DND-41 (cell line): ENCODE measurements around the gene CEP295NL.

ENCODE experiments used
- ATAC-seq: fragments of 200-7000 bp; cut with Tn5 transposase; 3 replicates; pipeline ENCODE4 v1.9.1; 2021; ENCODE audit warnings: low read depth; ENCODE audit not compliant: insufficient read depth
- DNase-seq: peaks from one replicate; pipeline ENCODE4 v3.0.0-alpha.2; 2020
- H2AFZ ChIP-seq: 2 replicates; pipeline ENCODE4 v1.6.0; 2012; ENCODE audit warnings: low read depth, low read length
- H3K27ac ChIP-seq: 2 replicates; pipeline ENCODE4 v1.5.1; 2012; ENCODE audit warnings: low read length, inconsistent platforms
- H3K27me3 ChIP-seq: fragments of 200-600 bp; sonication (generic); 2 replicates; pipeline ENCODE4 v1.6.0; 2012; ENCODE audit warnings: low read length, mild to moderate bottlenecking, inconsistent platforms; ENCODE audit not compliant: insufficient read depth, poor library complexity
- H3K36me3 ChIP-seq: 2 replicates; pipeline ENCODE4 v1.5.1; 2012; ENCODE audit warnings: low read length, inconsistent platforms; ENCODE audit not compliant: insufficient read depth
- H3K4me1 ChIP-seq: 2 replicates; pipeline ENCODE4 v1.5.1; 2012; ENCODE audit warnings: mild to moderate bottlenecking, low read length; ENCODE audit not compliant: insufficient read depth
- H3K4me2 ChIP-seq: 2 replicates; pipeline ENCODE4 v1.6.0; 2012; ENCODE audit warnings: mild to moderate bottlenecking, moderate library complexity, low read length, inconsistent platforms; ENCODE audit not compliant: insufficient read depth
- H3K4me3 ChIP-seq, 2 experiments: fragments of 200-600 bp in 1 of 2; shearing (Covaris generic) in 1 of 2; 2 replicates each; pipeline ENCODE4 v1.5.1; 2012 to 2016; ENCODE audit warnings: inconsistent platforms in 2 of 2, low read length in 2 of 2, mild to moderate bottlenecking in 2 of 2, low read depth in 1 of 2, moderate library complexity in 1 of 2
- H3K79me2 ChIP-seq: 2 replicates; pipeline ENCODE4 v1.6.0; 2012; ENCODE audit warnings: low read length, inconsistent platforms; ENCODE audit not compliant: insufficient read depth
- H3K9ac ChIP-seq: 2 replicates; pipeline ENCODE4 v1.6.0; 2012; ENCODE audit warnings: low read depth, mild to moderate bottlenecking, inconsistent platforms, low read length, moderate library complexity
- H3K9me3 ChIP-seq: 2 replicates; pipeline ENCODE4 v1.5.1; 2012; ENCODE audit warnings: low read length, moderate library complexity, mild to moderate bottlenecking, inconsistent platforms; ENCODE audit not compliant: insufficient read depth, severe bottlenecking
- H4K20me1 ChIP-seq: 2 replicates; pipeline ENCODE4 v1.6.0; 2012; ENCODE audit warnings: low read length; ENCODE audit not compliant: insufficient read depth
- EZH2 ChIP-seq: IDR thresholded peaks from 3 replicates; pipeline ENCODE4 v1.6.1; 2012; ENCODE audit warnings: borderline replicate concordance, low read depth, mild to moderate bottlenecking, moderate library complexity, low read length, inconsistent platforms; ENCODE audit not compliant: severe bottlenecking
- TF ChIP-seq, protein P1 (sequence below): IDR thresholded peaks from 2 replicates; pipeline ENCODE4 v1.5.1; 2012; ENCODE audit warnings: borderline replicate concordance, low read length, moderate library complexity, mild to moderate bottlenecking; ENCODE audit not compliant: poor library complexity, severe bottlenecking; ENCODE audit errors: extremely low read depth

CEP295NL gene

DNA sequence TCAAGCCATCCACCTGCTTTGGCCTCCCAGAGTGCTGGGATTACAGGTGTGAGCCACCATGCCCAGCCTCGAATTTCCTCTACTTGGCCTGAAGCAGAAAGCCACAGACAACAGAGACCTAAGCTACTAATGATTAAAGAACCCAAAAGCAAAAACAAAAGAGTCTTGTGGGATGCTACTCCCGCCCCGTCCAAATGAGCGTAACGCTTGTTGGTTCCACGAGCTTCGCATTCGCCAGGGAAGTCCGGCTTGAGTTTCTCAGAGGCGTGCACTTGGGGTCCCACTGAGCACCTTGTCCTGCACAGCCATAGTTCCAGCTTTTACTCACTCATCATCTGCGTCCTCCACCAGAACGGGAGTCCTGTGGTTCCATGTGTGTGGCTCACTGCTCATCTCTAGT lies 16.0 kb downstream of the CEP295NL start:
- no peaks in the 10 kb centered on the region for H3K79me2 ChIP-seq
- no peak overlapping the region for H3K9ac ChIP-seq
- TF ChIP-seq, protein P1, sequence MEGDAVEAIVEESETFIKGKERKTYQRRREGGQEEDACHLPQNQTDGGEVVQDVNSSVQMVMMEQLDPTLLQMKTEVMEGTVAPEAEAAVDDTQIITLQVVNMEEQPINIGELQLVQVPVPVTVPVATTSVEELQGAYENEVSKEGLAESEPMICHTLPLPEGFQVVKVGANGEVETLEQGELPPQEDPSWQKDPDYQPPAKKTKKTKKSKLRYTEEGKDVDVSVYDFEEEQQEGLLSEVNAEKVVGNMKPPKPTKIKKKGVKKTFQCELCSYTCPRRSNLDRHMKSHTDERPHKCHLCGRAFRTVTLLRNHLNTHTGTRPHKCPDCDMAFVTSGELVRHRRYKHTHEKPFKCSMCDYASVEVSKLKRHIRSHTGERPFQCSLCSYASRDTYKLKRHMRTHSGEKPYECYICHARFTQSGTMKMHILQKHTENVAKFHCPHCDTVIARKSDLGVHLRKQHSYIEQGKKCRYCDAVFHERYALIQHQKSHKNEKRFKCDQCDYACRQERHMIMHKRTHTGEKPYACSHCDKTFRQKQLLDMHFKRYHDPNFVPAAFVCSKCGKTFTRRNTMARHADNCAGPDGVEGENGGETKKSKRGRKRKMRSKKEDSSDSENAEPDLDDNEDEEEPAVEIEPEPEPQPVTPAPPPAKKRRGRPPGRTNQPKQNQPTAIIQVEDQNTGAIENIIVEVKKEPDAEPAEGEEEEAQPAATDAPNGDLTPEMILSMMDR, result no peak
- TF ChIP-seq EZH2, result no peak
- no peak overlapping the region for H2AFZ ChIP-seq
- peaks cover 3% of the 10 kb centered on the region; the same call in 1 of the 2 replicates for H4K20me1 ChIP-seq
- no peak overlapping the region for H3K27ac ChIP-seq
- ATAC-seq, result no peak
- H3K9me3 ChIP-seq, result no peaks in the 10 kb centered on the region
- H3K36me3 ChIP-seq, result no peaks in the 10 kb centered on the region
- H3K4me3 ChIP-seq, result no peak overlapping the region
- no peaks in the 10 kb centered on the region for H3K27me3 ChIP-seq
- H3K4me1 ChIP-seq, result no peaks in the 10 kb centered on the region
- no peak for DNase-seq
- H3K4me2 ChIP-seq, result no peak overlapping the region

DNA sequence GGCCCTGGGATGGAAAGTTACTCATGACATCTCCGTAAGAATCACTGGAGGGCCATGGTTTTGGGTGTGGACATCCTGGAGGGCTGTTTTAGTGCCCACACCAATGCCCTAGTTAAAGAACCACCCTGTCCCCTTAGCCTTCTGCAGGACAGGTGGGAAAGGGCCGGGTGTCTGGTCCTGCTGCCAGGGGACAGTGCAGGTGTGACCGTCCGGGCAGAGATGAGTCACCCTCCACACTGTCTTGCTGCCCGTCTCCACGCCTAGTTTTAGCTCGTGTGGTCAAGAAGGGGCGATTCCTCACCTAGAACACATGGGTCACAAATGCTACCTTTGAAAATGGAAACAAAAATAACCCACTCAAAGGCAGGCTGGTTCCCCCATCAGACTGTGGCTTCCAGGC lies 17.0 kb downstream of the CEP295NL start:
- no peak for DNase-seq
- peaks cover 5% of the 10 kb centered on the region; the same call in 1 of the 2 replicates for H4K20me1 ChIP-seq
- TF ChIP-seq, protein P1, result no peak
- no peak for TF ChIP-seq EZH2
- H3K4me2 ChIP-seq, result no peak overlapping the region
- H3K9me3 ChIP-seq, result no peaks in the 10 kb centered on the region
- ATAC-seq, result no peak
- no peak overlapping the region for H3K27ac ChIP-seq
- no peak overlapping the region for H3K9ac ChIP-seq
- no peaks in the 10 kb centered on the region for H3K4me1 ChIP-seq
- H3K79me2 ChIP-seq, result no peaks in the 10 kb centered on the region
- H3K4me3 ChIP-seq, result no peak overlapping the region
- H3K36me3 ChIP-seq, result no peaks in the 10 kb centered on the region
- no peak overlapping the region for H2AFZ ChIP-seq
- no peaks in the 10 kb centered on the region for H3K27me3 ChIP-seq

DNA sequence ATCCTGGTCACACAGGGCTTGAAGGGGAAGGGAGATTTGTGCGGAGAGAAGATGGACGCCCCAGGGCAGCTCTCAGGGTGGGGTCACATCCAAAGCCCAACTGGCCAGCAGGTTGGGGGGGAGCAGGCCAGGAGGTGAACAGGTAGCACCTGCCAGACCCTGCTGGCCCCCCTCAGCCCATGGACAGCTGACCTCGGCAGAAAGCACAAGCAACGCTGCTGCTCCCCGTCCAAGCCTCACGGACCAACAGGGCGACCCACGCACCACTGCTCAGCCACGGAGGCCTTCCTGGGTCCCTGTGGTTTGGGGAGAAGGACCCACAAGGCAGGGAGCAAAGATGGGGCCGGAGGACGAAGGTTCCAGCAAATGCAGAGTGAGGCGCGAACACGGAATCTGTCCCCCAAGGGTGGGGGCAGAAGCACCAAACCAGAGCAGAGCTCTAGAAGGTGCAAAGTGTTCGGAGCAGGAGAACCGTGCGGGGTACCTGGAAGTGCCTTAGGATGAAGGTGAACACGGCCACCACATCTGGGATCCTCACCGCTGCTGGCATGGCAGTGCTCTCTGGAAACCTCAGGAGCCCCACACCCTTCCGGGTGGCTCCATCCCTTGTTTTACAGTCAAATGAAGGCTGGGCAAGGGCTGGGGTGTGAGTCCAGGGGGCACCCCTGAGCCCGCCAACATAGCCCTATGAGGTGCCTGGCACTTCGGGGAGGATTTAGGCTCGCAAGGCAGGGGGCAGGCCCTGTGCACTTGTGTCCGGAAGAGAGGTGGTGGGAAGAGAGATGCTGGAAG lies 17.9 kb downstream of the CEP295NL start:
- H3K9ac ChIP-seq, result no peak overlapping the region
- no peaks in the 10 kb centered on the region for H3K4me1 ChIP-seq
- H3K27ac ChIP-seq, result no peak overlapping the region
- no peak overlapping the region for H3K4me3 ChIP-seq
- H3K79me2 ChIP-seq, result no peaks in the 10 kb centered on the region
- DNase-seq (no peak), ATAC-seq (no peak)
- H3K9me3 ChIP-seq, result no peaks in the 10 kb centered on the region
- H4K20me1 ChIP-seq, result peaks cover 9% of the 10 kb centered on the region; the same call in 1 of the 2 replicates
- no peaks in the 10 kb centered on the region for H3K36me3 ChIP-seq
- TF ChIP-seq, protein P1, result no peak
- no peak for TF ChIP-seq EZH2
- H3K27me3 ChIP-seq, result no peaks in the 10 kb centered on the region
- H2AFZ ChIP-seq, result no peak overlapping the region
- H3K4me2 ChIP-seq, result no peak overlapping the region
